H1 (cell line): ENCODE data around the gene LCA5. TPM values are rescaled to one million over a fixed set of nuclear protein-coding genes. Genes with fewer than 3 reads are reported as not detected.

Source experiments
- CTCF ChIA-PET: fragments of 300-600 bp; sonication (Branson Sonifier 250); formaldehyde crosslinking; loops from one replicate; lab custom pipeline; 2021; ENCODE audit not compliant: partially characterized antibody; lab: Charles Lee
- POLR2A ChIA-PET: fragments of 300-600 bp; sonication (Branson Sonifier 250); formaldehyde crosslinking; loops from one replicate; lab custom pipeline; 2021; ENCODE audit warnings: inconsistent platforms; ENCODE audit not compliant: partially characterized antibody; lab: Charles Lee
- DNase-seq, 2 experiments: peaks; one replicate each; pipeline versions ENCODE4 v3.0.0 to v3.0.0-alpha.2; 2010 to 2022; ENCODE audit warnings: low spot score in 2 of 2, low read depth in 1 of 2, mixed read lengths in 1 of 2
- FAIRE-seq: peaks from 2 replicates; lab custom pipeline; 2011; peaks lifted over from hg19 to GRCh38; lab: Jason Lieb, UNC
- H2AFZ ChIP-seq: 2 replicates; pipeline ENCODE4 v1.8.1; 2012; ENCODE audit warnings: low read length, inconsistent platforms
- H2AK5ac ChIP-seq: 2 replicates; pipeline ENCODE4 v1.6.1; 2013; ENCODE audit warnings: low read depth, low read length
- H2BK120ac ChIP-seq: replicated peaks from 2 replicates; pipeline ENCODE3; 2013; ENCODE audit warnings: low read depth, low read length, inconsistent platforms
- H2BK12ac ChIP-seq: 2 replicates; pipeline ENCODE4 v1.6.1; 2013; ENCODE audit warnings: low read depth, low read length
- H2BK15ac ChIP-seq: 2 replicates; pipeline ENCODE4 v1.6.1; 2013; ENCODE audit warnings: low read length
- H2BK20ac ChIP-seq: 2 replicates; pipeline ENCODE4 v1.6.1; 2013; ENCODE audit warnings: low read length
- H2BK5ac ChIP-seq: 2 replicates; pipeline ENCODE4 v1.6.1; 2013; ENCODE audit warnings: low read depth, low read length
- H3K14ac ChIP-seq: 2 replicates; pipeline ENCODE4 v1.6.1; 2013; ENCODE audit warnings: inconsistent platforms; ENCODE audit not compliant: insufficient read length
- H3K18ac ChIP-seq: 2 replicates; pipeline ENCODE4 v1.6.1; 2013; ENCODE audit warnings: low read length; ENCODE audit errors: extremely low read depth
- H3K23ac ChIP-seq: 2 replicates; pipeline ENCODE4 v1.6.1; 2013; ENCODE audit warnings: inconsistent platforms; ENCODE audit not compliant: insufficient read length
- H3K23me2 ChIP-seq: 2 replicates; pipeline ENCODE4 v1.6.1; 2013; ENCODE audit warnings: low read depth, low read length
- H3K27ac ChIP-seq: 2 replicates; pipeline ENCODE4 v1.6.1; 2011; ENCODE audit warnings: low read depth, low read length, inconsistent platforms
- H3K27me3 ChIP-seq, 4 experiments: replicated peaks in 1 of 4; 1 replicate in 1 of 4; 2 replicates in 3 of 4; pipeline versions ENCODE4 v1.6.1 to v1.8.1; 2011 to 2013; ENCODE audit warnings: low read length in 3 of 4, mild to moderate bottlenecking in 3 of 4, inconsistent platforms in 2 of 4, mixed read lengths in 2 of 4, moderate library complexity in 1 of 4; ENCODE audit not compliant: control insufficient read depth in 3 of 4, insufficient read depth in 3 of 4; ENCODE audit errors: extremely low read depth in 1 of 4
- H3K36me3 ChIP-seq, 4 experiments: 2 replicates each; pipeline versions ENCODE4 v1.6.1 to v1.8.1; 2011 to 2013; ENCODE audit warnings: mild to moderate bottlenecking in 4 of 4, low read length in 3 of 4, moderate library complexity in 2 of 4, control low read depth in 1 of 4, inconsistent platforms in 1 of 4; ENCODE audit not compliant: insufficient read depth in 4 of 4, control insufficient read depth in 2 of 4
- H3K4ac ChIP-seq: replicated peaks from 2 replicates; pipeline ENCODE3; 2013; ENCODE audit warnings: low read length, low read depth, mixed read lengths, inconsistent platforms; ENCODE audit not compliant: insufficient read length
- H3K4me1 ChIP-seq, 4 experiments: replicated peaks in 1 of 4; 1 replicate in 1 of 4; 2 replicates in 3 of 4; pipeline versions ENCODE4 v1.6.1 to v1.8.1; 2011 to 2013; ENCODE audit warnings: low read length in 3 of 4, inconsistent platforms in 2 of 4, mixed read lengths in 1 of 4; ENCODE audit not compliant: insufficient read depth in 4 of 4, control insufficient read depth in 3 of 4
- H3K4me2 ChIP-seq, 2 experiments: 2 replicates each; pipeline versions ENCODE4 v1.6.1 to v1.8.1; 2011 to 2013; ENCODE audit warnings: low read depth in 2 of 2, low read length in 2 of 2, control low read depth in 1 of 2, inconsistent platforms in 1 of 2, mild to moderate bottlenecking in 1 of 2; ENCODE audit not compliant: insufficient read depth in 1 of 2
- H3K4me3 ChIP-seq, 4 experiments: fragments of 200-600, 300-600 bp in 1 of 4; sonication (generic), shearing (Covaris generic), sonication (Bioruptor Twin) in 1 of 4; 2 replicates each; pipeline versions ENCODE4 v1.5.1 to v1.8.1; 2011 to 2016; ENCODE audit warnings: low read length in 4 of 4, low read depth in 3 of 4, control low read depth in 2 of 4, inconsistent platforms in 2 of 4, mild to moderate bottlenecking in 2 of 4, mixed read lengths in 1 of 4, moderate library complexity in 1 of 4; ENCODE audit not compliant: insufficient read depth in 2 of 4; ENCODE audit errors: extremely low read depth in 1 of 4
- H3K56ac ChIP-seq: replicated peaks from 2 replicates; pipeline ENCODE3; 2013; ENCODE audit warnings: low read depth, mild to moderate bottlenecking, mixed read lengths, low read length, inconsistent platforms; ENCODE audit not compliant: insufficient read length
- H3K79me1 ChIP-seq: 2 replicates; pipeline ENCODE4 v1.6.1; 2013; ENCODE audit warnings: low read depth, low read length, control low read depth
- H3K79me2 ChIP-seq, 2 experiments: 2 replicates each; pipeline versions ENCODE4 v1.6.1 to v1.8.1; 2012 to 2013; ENCODE audit warnings: low read length in 2 of 2, mild to moderate bottlenecking in 2 of 2, inconsistent platforms in 1 of 2; ENCODE audit not compliant: insufficient read depth in 2 of 2, control insufficient read depth in 1 of 2
- H3K9ac ChIP-seq, 4 experiments: replicated peaks in 1 of 4; 1 replicate in 1 of 4; 2 replicates in 3 of 4; pipeline versions ENCODE4 v1.6.1 to v1.8.1; 2011 to 2013; ENCODE audit warnings: low read depth in 3 of 4, low read length in 3 of 4, control low read depth in 2 of 4, mild to moderate bottlenecking in 2 of 4, moderate library complexity in 2 of 4, inconsistent platforms in 1 of 4; ENCODE audit errors: extremely low read depth in 1 of 4
- H3K9me3 ChIP-seq, 2 experiments: 2 replicates each; pipeline versions ENCODE4 v1.6.1 to v1.8.1; 2012 to 2013; ENCODE audit warnings: mild to moderate bottlenecking in 2 of 2, moderate library complexity in 2 of 2, control low read depth in 1 of 2, inconsistent platforms in 1 of 2, low read depth in 1 of 2, low read length in 1 of 2, mixed read lengths in 1 of 2; ENCODE audit not compliant: insufficient read depth in 2 of 2
- H4K20me1 ChIP-seq, 2 experiments: replicated peaks in 1 of 2; 2 replicates each; pipeline versions ENCODE3 to v1.8.1; 2011 to 2013; ENCODE audit warnings: inconsistent platforms in 2 of 2, low read length in 2 of 2, mild to moderate bottlenecking in 1 of 2; ENCODE audit not compliant: insufficient read depth in 2 of 2, control insufficient read depth in 1 of 2
- H4K5ac ChIP-seq: 2 replicates; pipeline ENCODE4 v1.6.1; 2013; ENCODE audit warnings: low read length, low read depth, mixed read lengths, inconsistent platforms; ENCODE audit not compliant: insufficient read length
- H4K8ac ChIP-seq: 2 replicates; pipeline ENCODE4 v1.8.0; 2013; ENCODE audit warnings: mild to moderate bottlenecking, moderate library complexity, low read length, inconsistent platforms; ENCODE audit not compliant: insufficient read depth; ENCODE audit errors: extremely low read depth
- H4K91ac ChIP-seq: replicated peaks from 2 replicates; pipeline ENCODE3; 2013; ENCODE audit warnings: low read length, mixed read lengths, inconsistent platforms; ENCODE audit not compliant: insufficient read length
- CHD1 ChIP-seq: IDR thresholded peaks from 2 replicates; pipeline ENCODE4 v1.6.1; 2012; ENCODE audit warnings: low read depth, low read length, improper control_type of control experiment
- RAD21 ChIP-seq, 2 experiments: IDR thresholded peaks in 1 of 2; conservative IDR thresholded peaks in 1 of 2; 2 replicates each; pipeline ENCODE4 v1.6.1; 2011; ENCODE audit warnings: low read depth in 2 of 2, low read length in 2 of 2, improper control_type of control experiment in 1 of 2, inconsistent platforms in 1 of 2, mild to moderate bottlenecking in 1 of 2, moderate library complexity in 1 of 2
- WGBS, 2 experiments: shearing (Covaris generic) in 1 of 2; methylation state at CpG; one replicate each; pipeline versions ENCODE4 v1.1.6 to v1.1.7; 2013 to 2015; ENCODE audit warnings: low lambda C conversion rate in 2 of 2, mixed read lengths in 2 of 2, inconsistent platforms in 1 of 2, low coverage in 1 of 2, missing lambda C conversion rate in 1 of 2; ENCODE audit not compliant: insufficient replicate concordance in 2 of 2, insufficient coverage in 1 of 2, insufficient read length in 1 of 2; ENCODE audit errors: extremely low coverage in 1 of 2, missing lambda C conversion rate in 1 of 2; 5-methylcytosine and 5-hydroxymethylcytosine counted together
- polyA plus RNA-seq, 7 experiments: library from polyadenylated mRNA; depleted of rRNA in 3 of 7; stranded (reverse) in 5 of 7; unstranded in 2 of 7; fragments of >200 nt in 5 of 7; fragments of 200-250 nt in 2 of 7; gene quantifications; 1 replicate in 5 of 7; 2 replicates in 1 of 7; 4 replicates in 1 of 7; pipeline versions ENCODE4 v1.2.1 to v1.2.3, GENCODE V29; 2011 to 2013; ENCODE audit warnings: missing spikeins in 2 of 7, mixed read lengths in 2 of 7
- total RNA-seq: library from RNA; stranded (reverse); fragmentation: NEBNext Ultra II Directional; extraction: Animal tissue kit (Norgen Biotek cat#: 25700); gene quantifications from 2 replicates; pipeline ENCODE4 v1.2.1, GENCODE V29; 2021
- TF ChIP-seq, protein P1 (sequence below): IDR thresholded peaks from 2 replicates; pipeline ENCODE4 v1.6.1; 2011; ENCODE audit warnings: low read depth, mild to moderate bottlenecking, low read length; ENCODE audit not compliant: insufficient read depth

LCA5 gene
- total and polyA plus RNA-seq, 2 of the 8 experiments (the other 6 are each of a cell fraction or from before 2014, with no cell fraction given): 0.44 to 3.6 TPM

- H3K9ac ChIP-seq: no peak overlapping the region
- H3K4ac ChIP-seq: no peak overlapping the region
- 65% methylated on average over 2 of the region's 2 CpGs; no CpG with 5 or more reads in 1 of the 2 experiments for WGBS, 2 experiments
- H4K20me1 ChIP-seq: no peaks in the 10 kb centered on the region
- no peak overlapping the region for H3K23ac ChIP-seq
- H2AFZ ChIP-seq: no peak overlapping the region
- no peak overlapping the region for H2BK120ac ChIP-seq
- H4K91ac ChIP-seq: no peak overlapping the region
- H2BK12ac ChIP-seq: no peak overlapping the region
- TF ChIP-seq, protein P1, sequence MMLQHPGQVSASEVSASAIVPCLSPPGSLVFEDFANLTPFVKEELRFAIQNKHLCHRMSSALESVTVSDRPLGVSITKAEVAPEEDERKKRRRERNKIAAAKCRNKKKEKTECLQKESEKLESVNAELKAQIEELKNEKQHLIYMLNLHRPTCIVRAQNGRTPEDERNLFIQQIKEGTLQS: no peak
- TF ChIP-seq RAD21 (IDR thresholded peaks at IDR 0.05 in 1 of 2, conservative IDR thresholded peaks at IDR 0.05 in 1 of 2; ENCODE audit: low read depth in 2 of 2, low read length in 2 of 2) (peak; percentile 8 to 17; a peak in 2 of 4 replicates), CHD1 (no peak)
- ChIA-PET CTCF (interaction anchor here (0.6 to 1.4 kb wide), 7 partner anchors 8 to 273 kb away, joined by 3 to 4 read pairs (median 4); no protein-coding TSS in a partner anchor), POLR2A (no interaction called here)
- no peaks in the 10 kb centered on the region for H3K23me2 ChIP-seq
- H3K4me3 ChIP-seq: no peak overlapping the region
- no peaks in the 10 kb centered on the region for H3K79me1 ChIP-seq
- no peak for DNase-seq
- no peaks in the 10 kb centered on the region for H3K9me3 ChIP-seq
- H3K27ac ChIP-seq: no peak overlapping the region
- H3K4me2 ChIP-seq: no peak overlapping the region
- no peak overlapping the region for H2AK5ac ChIP-seq
- no peak for FAIRE-seq
- H3K4me1 ChIP-seq: no peaks in the 10 kb centered on the region
- H4K8ac ChIP-seq: no peak overlapping the region
- no peak overlapping the region for H2BK5ac ChIP-seq
- no peak overlapping the region for H2BK15ac ChIP-seq
- no peak overlapping the region for H2BK20ac ChIP-seq
- no peaks in the 10 kb centered on the region for H3K27me3 ChIP-seq
- H3K18ac ChIP-seq: no peak overlapping the region
- no peak overlapping the region for H3K14ac ChIP-seq
- no peaks in the 10 kb centered on the region for H3K36me3 ChIP-seq
- no peak overlapping the region for H3K56ac ChIP-seq
- H3K79me2 ChIP-seq: no peaks in the 10 kb centered on the region
- no peak overlapping the region for H4K5ac ChIP-seq
These were observed 47.1 kb upstream of the LCA5 start for GRCh38 chr6:79584332-79584731.
